Stimulated activated naive CD8-positive, alpha-beta T cell treated with anti-CD3 and anti-CD28 coated beads, Interleukin-15, Interleukin-2, amounts not matched to agents 100 ng/mL and 50 ng/mL, for 24 hours (primary cell): ENCODE measurements around the gene MAP2K4.

Source experiments
- H3K27ac Mint-ChIP-seq: one replicate; pipeline ENCODE4 v1.8.0; 2021; ENCODE audit warnings: mild to moderate bottlenecking, mixed read lengths
- H3K27me3 Mint-ChIP-seq: one replicate; pipeline ENCODE4 v1.8.0; 2021; ENCODE audit warnings: mixed read lengths
- H3K36me3 Mint-ChIP-seq: one replicate; pipeline ENCODE4 v1.8.0; 2021; ENCODE audit warnings: low read depth, mixed read lengths
- H3K4me1 Mint-ChIP-seq: one replicate; pipeline ENCODE4 v1.8.0; 2021; ENCODE audit warnings: low read depth, mixed read lengths
- H3K4me3 Mint-ChIP-seq: one replicate; pipeline ENCODE4 v1.8.0; 2021; ENCODE audit warnings: mild to moderate bottlenecking, mixed read lengths
- H3K9me3 Mint-ChIP-seq: one replicate; pipeline ENCODE4 v1.8.0; 2021; ENCODE audit warnings: mixed read lengths

The MAP2K4 gene

GRCh38 chr17:12094336-12094735, 73.7 kb downstream of the MAP2K4 start:
- Mint-ChIP-seq H3K4me1 (peaks cover 11% of the 10 kb centered on the region), H3K9me3 (no peaks in the 10 kb centered on the region), H3K27ac (no peak overlapping the region), H3K4me3 (no peak overlapping the region), H3K36me3 (peaks cover 54% of the 10 kb centered on the region), H3K27me3 (no peaks in the 10 kb centered on the region)

DNA sequence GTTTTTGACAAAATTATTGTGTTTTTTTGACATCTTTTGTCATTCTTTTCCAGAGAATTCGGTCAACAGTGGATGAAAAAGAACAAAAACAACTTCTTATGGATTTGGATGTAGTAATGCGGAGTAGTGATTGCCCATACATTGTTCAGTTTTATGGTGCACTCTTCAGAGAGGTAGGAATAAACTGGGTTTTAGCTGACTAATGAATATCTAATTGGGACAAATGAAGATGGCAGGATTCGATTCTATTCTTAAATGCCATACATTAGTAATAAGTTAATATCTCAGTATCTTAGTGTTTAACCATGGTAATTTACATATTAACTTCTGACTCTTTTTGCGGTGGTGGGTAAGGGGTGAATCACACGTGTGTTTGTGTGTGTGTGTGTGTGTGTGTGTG, 74.8 kb downstream of the MAP2K4 start:
- Mint-ChIP-seq H3K4me3 (no peak overlapping the region), H3K27me3 (no peaks in the 10 kb centered on the region), H3K27ac (no peak overlapping the region), H3K4me1 (peaks cover 3% of the 10 kb centered on the region), H3K36me3 (peaks cover 51% of the 10 kb centered on the region), H3K9me3 (no peaks in the 10 kb centered on the region)

GRCh38 chr17:12097326-12097725, 76.6 kb downstream of the MAP2K4 start:
- no peak overlapping the region for H3K27ac Mint-ChIP-seq
- H3K4me3 Mint-ChIP-seq: no peak overlapping the region
- peaks cover 64% of the 10 kb centered on the region for H3K36me3 Mint-ChIP-seq
- no peaks in the 10 kb centered on the region for H3K9me3 Mint-ChIP-seq
- H3K27me3 Mint-ChIP-seq: no peaks in the 10 kb centered on the region
- H3K4me1 Mint-ChIP-seq: peaks cover 3% of the 10 kb centered on the region

- Mint-ChIP-seq H3K4me3 (no peak overlapping the region), H3K27me3 (no peaks in the 10 kb centered on the region), H3K4me1 (peaks cover 3% of the 10 kb centered on the region), H3K27ac (no peak overlapping the region), H3K9me3 (no peaks in the 10 kb centered on the region), H3K36me3 (peaks cover 68% of the 10 kb centered on the region)
These were observed 77.9 kb downstream of the MAP2K4 start for GRCh38 chr17:12098568-12098967.

DNA sequence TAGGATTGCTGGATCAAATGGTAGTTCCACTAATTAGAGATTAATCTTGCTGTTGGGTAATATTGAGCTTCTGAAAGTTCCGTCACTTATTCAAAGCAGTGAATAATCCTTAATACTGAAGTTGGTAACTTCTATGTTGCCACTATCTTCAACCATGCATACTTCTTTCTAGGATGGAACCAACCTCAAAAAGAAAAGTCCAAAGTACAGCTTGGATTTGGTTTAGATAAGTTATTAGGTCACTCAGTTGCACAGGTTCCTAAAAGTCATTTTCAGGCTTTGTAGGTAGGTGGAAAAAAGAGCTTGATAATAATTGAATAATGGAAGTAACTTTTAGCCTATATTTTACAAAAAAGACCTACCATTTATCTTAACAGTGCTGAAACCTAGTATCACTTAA, 78.7 kb downstream of the MAP2K4 start:
- Mint-ChIP-seq H3K27me3 (no peaks in the 10 kb centered on the region), H3K36me3 (peaks cover 64% of the 10 kb centered on the region), H3K27ac (no peak overlapping the region), H3K4me1 (peaks cover 6% of the 10 kb centered on the region), H3K9me3 (no peaks in the 10 kb centered on the region), H3K4me3 (no peak overlapping the region)

DNA sequence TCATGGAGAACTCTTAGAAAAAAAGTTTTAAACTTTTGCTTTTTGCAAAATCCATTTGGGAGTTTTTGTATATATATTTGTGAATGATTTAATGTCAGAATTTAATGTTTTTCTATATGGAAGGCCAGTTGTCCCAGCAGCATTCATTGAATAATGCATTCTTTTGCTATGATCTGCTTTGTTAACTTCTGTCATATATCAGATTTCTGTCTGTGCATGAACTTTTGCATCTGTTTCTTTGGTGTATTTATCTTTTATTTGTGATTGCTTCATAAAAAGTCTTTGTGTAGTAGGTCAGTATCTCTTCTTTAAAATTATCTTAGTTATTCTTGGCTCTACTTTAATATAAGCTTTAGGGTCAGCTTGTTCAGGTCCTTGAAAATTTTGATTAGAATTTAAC, 84.2 kb downstream of the MAP2K4 start:
- Mint-ChIP-seq H3K27me3 (no peaks in the 10 kb centered on the region), H3K36me3 (peaks cover 42% of the 10 kb centered on the region), H3K4me3 (no peak overlapping the region), H3K27ac (no peak overlapping the region), H3K4me1 (peaks cover 5% of the 10 kb centered on the region), H3K9me3 (no peaks in the 10 kb centered on the region)

DNA sequence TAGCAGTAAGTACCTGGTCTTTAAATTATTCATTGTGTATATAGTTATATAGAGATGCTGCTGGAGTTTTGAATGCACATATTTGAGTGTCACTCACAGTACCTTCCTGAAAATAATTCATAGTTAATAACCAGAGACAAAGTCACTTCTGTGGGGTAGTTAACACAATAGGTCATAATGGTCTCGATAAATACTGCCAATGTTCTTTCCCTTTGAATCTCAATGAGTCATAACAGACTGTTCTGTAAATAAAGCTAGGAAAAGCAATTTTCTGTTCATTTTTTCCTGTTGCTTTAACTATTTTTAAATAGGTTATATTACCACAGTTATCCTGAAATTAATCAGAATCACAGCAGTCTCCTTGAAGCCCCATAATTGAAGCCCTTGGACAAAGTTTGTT, 87.2 kb downstream of the MAP2K4 start:
- Mint-ChIP-seq H3K9me3 (no peaks in the 10 kb centered on the region), H3K4me1 (peaks cover 8% of the 10 kb centered on the region), H3K36me3 (peaks cover 43% of the 10 kb centered on the region), H3K4me3 (no peak overlapping the region), H3K27me3 (no peaks in the 10 kb centered on the region), H3K27ac (no peak overlapping the region)

DNA sequence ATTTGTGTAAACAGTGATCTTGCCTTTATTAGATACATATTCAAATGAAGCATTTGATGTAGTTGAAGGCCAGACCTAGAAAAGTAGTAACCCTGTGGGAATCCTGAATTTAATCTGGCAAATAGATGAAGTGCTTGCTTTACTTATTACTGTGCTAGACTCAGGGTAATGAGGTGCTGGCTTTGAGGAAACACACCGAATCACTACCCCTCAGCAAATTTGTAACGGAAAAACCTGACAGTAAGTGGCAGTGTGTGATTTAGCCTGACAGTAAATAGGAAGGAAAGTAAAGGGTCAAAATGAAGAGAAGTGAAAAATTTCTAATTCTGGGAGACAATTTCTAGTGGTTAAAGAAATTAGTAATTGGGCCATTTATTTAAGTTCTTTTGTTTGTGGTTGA, 90.2 kb downstream of the MAP2K4 start:
- Mint-ChIP-seq H3K27ac (no peak overlapping the region), H3K9me3 (no peaks in the 10 kb centered on the region), H3K4me3 (no peak overlapping the region), H3K36me3 (peaks cover 59% of the 10 kb centered on the region), H3K4me1 (peaks cover 3% of the 10 kb centered on the region), H3K27me3 (no peaks in the 10 kb centered on the region)

- H3K9me3 Mint-ChIP-seq: no peaks in the 10 kb centered on the region
- H3K4me3 Mint-ChIP-seq: no peak overlapping the region
- peaks cover 3% of the 10 kb centered on the region for H3K4me1 Mint-ChIP-seq
- no peaks in the 10 kb centered on the region for H3K27me3 Mint-ChIP-seq
- peaks cover 75% of the 10 kb centered on the region for H3K36me3 Mint-ChIP-seq
- no peak overlapping the region for H3K27ac Mint-ChIP-seq
These were observed 92.5 kb downstream of the MAP2K4 start for GRCh38 chr17:12113156-12113555.

DNA sequence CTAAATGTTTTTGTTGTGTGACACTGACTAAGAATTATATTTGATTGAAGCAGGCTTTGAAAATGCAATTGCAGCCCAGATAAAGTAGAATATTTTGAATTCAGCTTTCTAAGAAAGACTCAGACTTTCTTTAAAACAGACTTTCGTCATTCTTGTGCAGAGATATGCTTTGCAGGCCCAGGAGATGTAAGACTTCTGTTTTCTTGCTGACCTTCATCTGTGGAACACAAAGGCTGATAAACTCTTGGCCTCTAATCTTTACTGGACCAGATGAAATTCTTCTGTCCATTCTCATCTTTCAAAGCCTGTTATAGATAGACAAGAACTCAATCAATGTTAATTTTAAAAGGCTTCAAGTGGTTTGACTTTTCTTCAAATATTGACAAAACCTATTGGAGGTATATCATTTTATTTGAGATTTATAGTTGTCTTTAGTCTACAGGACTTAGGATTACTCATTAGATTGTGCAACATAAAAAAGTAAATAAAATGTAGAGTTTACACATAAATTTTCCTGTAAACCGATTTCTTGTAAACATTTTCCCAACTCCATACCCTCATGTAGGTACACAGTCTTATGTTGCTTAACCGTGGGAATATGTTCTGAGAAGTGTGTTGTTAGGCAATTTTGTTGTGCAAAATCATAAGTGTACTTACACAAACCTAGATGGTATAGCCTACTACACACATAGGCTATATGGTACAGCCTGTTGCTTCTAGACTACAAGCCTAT, 94.2 kb downstream of the MAP2K4 start:
- Mint-ChIP-seq H3K9me3 (no peaks in the 10 kb centered on the region), H3K27ac (no peak overlapping the region), H3K36me3 (peaks cover 84% of the 10 kb centered on the region), H3K4me1 (peaks cover 3% of the 10 kb centered on the region), H3K27me3 (no peaks in the 10 kb centered on the region), H3K4me3 (no peak overlapping the region)

DNA sequence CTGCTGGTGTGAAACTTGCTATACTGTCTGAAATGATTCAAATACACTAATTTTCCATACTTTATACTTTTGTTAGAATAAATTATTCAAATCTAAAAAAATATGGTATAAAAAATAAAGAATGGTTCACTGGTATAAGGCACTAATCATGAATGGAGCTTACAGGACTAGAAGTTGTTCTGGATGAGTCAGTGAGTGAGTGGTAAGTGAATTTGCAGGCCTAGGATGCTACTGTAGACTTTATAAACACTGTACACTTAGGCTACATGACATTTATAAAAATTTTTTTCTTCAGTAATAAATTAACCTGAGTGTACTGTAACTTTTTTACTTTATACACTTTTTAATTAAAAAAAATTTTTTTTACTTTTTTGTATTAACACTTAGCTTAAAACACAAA, 95.5 kb downstream of the MAP2K4 start:
- Mint-ChIP-seq H3K9me3 (no peaks in the 10 kb centered on the region), H3K36me3 (peaks cover 78% of the 10 kb centered on the region), H3K27me3 (no peaks in the 10 kb centered on the region), H3K4me1 (no peaks in the 10 kb centered on the region), H3K4me3 (no peak overlapping the region), H3K27ac (no peak overlapping the region)

DNA sequence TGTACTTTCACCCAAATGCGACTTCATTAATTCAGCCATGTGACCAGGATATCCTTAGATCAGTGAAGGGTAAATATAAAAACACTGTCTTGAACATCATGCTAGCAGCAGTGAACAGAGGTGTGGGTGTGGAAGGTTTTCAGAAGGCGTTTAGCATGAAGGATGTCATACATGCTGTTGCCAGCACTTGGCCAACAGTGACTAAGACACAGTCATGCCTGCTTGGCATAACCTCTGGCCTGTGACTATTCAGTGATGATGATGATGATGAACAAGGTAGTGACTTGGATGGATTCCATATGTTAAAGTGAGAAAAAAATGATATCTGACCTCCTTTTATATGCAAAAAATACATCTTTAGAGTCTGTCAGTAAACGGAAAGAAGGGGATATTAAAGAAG, 97.9 kb downstream of the MAP2K4 start:
- Mint-ChIP-seq H3K36me3 (peaks cover 70% of the 10 kb centered on the region), H3K9me3 (no peaks in the 10 kb centered on the region), H3K27me3 (no peaks in the 10 kb centered on the region), H3K27ac (no peak overlapping the region), H3K4me1 (no peaks in the 10 kb centered on the region), H3K4me3 (no peak overlapping the region)

- Mint-ChIP-seq H3K4me3 (no peak overlapping the region), H3K4me1 (no peaks in the 10 kb centered on the region), H3K9me3 (peaks cover 4% of the 10 kb centered on the region), H3K36me3 (peaks cover 75% of the 10 kb centered on the region), H3K27me3 (no peaks in the 10 kb centered on the region), H3K27ac (no peak overlapping the region)
These were observed 101.4 kb downstream of the MAP2K4 start for GRCh38 chr17:12122075-12122474.

GRCh38 chr17:12127177-12127576, 106.5 kb downstream of the MAP2K4 start:
- Mint-ChIP-seq H3K4me1 (no peaks in the 10 kb centered on the region), H3K27ac (no peak overlapping the region), H3K4me3 (no peak overlapping the region), H3K9me3 (peaks cover 4% of the 10 kb centered on the region), H3K36me3 (peaks cover 91% of the 10 kb centered on the region), H3K27me3 (no peaks in the 10 kb centered on the region)

GRCh38 chr17:12127667-12128066, 107.0 kb downstream of the MAP2K4 start:
- no peaks in the 10 kb centered on the region for H3K27me3 Mint-ChIP-seq
- no peak overlapping the region for H3K4me3 Mint-ChIP-seq
- H3K9me3 Mint-ChIP-seq: peaks cover 4% of the 10 kb centered on the region
- H3K27ac Mint-ChIP-seq: no peak overlapping the region
- H3K4me1 Mint-ChIP-seq: no peaks in the 10 kb centered on the region
- H3K36me3 Mint-ChIP-seq: peaks cover 91% of the 10 kb centered on the region

DNA sequence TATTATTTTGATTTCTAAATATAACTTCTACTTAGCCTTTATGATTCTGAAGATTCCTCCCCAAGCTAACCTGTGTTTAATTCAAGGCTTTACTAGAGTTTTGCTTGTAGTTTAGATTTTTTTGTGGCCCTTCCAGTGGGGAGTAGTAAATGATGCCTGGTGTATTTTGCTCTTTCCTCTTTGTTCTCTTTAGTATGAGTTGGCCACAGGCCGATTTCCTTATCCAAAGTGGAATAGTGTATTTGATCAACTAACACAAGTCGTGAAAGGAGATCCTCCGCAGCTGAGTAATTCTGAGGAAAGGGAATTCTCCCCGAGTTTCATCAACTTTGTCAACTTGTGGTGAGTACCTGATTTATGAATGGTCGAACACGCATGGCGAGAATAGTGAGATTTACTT, 108.3 kb downstream of the MAP2K4 start:
- Mint-ChIP-seq H3K9me3 (peaks cover 4% of the 10 kb centered on the region), H3K27me3 (no peaks in the 10 kb centered on the region), H3K4me1 (no peaks in the 10 kb centered on the region), H3K27ac (no peak overlapping the region), H3K4me3 (no peak overlapping the region), H3K36me3 (peaks cover 90% of the 10 kb centered on the region)
